GM21381 (cell line): ENCODE measurements around the gene CDT1.
"Not testable (repeated sequence)": the region's sequence is repeated elsewhere in the genome, so short reads cannot be mapped to it uniquely, and the experiment has no call there.

ENCODE experiments used
- ATAC-seq: cut with Tn5 transposase; IDR thresholded peaks from one replicate; pipeline ENCODE4 v1.9.1; 2021; ENCODE audit warnings: mild to moderate bottlenecking, moderate library complexity; ENCODE audit not compliant: unreplicated experiment

The CDT1 gene

GRCh38 chr16:88815901-88816589 lies 12.5 kb downstream of the CDT1 start:
- no peak for ATAC-seq

- ATAC-seq, result no peak
Measured at GRCh38 chr16:88816736-88817535, 13.3 kb downstream of the CDT1 start.

- ATAC-seq, result no peak
Measured at GRCh38 chr16:88817785-88818574, 14.4 kb downstream of the CDT1 start.

GRCh38 chr16:88818575-88818874 lies 14.9 kb downstream of the CDT1 start:
- ATAC-seq, result no peak

GRCh38 chr16:88819126-88819525 lies 15.5 kb downstream of the CDT1 start:
- no peak for ATAC-seq

GRCh38 chr16:88820385-88821025 lies 16.9 kb downstream of the CDT1 start:
- no peak for ATAC-seq

GRCh38 chr16:88821168-88821850 lies 17.7 kb downstream of the CDT1 start:
- ATAC-seq, result no peak

- ATAC-seq, result no peak
Measured at GRCh38 chr16:88822281-88823040, 18.9 kb downstream of the CDT1 start.

GRCh38 chr16:88823646-88824045 lies 20.1 kb downstream of the CDT1 start:
- ATAC-seq, result not testable (repeated sequence)

GRCh38 chr16:88824256-88825077 lies 20.9 kb downstream of the CDT1 start:
- no peak for ATAC-seq

- no peak for ATAC-seq
Measured at GRCh38 chr16:88825146-88825545, 21.6 kb downstream of the CDT1 start.

- ATAC-seq, result no peak
Measured at GRCh38 chr16:88826070-88826840, 22.7 kb downstream of the CDT1 start.

GRCh38 chr16:88827727-88828126 lies 24.1 kb downstream of the CDT1 start:
- no peak for ATAC-seq

GRCh38 chr16:88828711-88829110 lies 25.1 kb downstream of the CDT1 start:
- no peak for ATAC-seq

- no peak for ATAC-seq
Measured at GRCh38 chr16:88830258-88830657, 26.7 kb downstream of the CDT1 start.

- no peak for ATAC-seq
Measured at GRCh38 chr16:88830783-88831182, 27.2 kb downstream of the CDT1 start.

GRCh38 chr16:88831838-88832237 lies 28.2 kb downstream of the CDT1 start:
- ATAC-seq, result no peak

GRCh38 chr16:88833086-88833485 lies 29.5 kb downstream of the CDT1 start:
- no peak for ATAC-seq
